MM.1S (cell line): ENCODE results near the gene FAM162A.

ENCODE experiments used
- EZH2 ChIP-seq: fragments of 300-600 bp; sonication (generic); optimal IDR thresholded peaks from 2 replicates; pipeline ENCODE3; 2017; ENCODE audit warnings: low read depth, mild to moderate bottlenecking, antibody characterized with exemption, low read length, mixed read lengths
- EZH2phosphoT487 ChIP-seq: fragments of 300-600 bp; sonication (generic); IDR thresholded peaks from 2 replicates; pipeline ENCODE4 v1.6.1; 2018; ENCODE audit warnings: antibody characterized with exemption, low read length
- TF ChIP-seq, protein P1 (sequence below): fragments of 300-600 bp; sonication (generic); IDR thresholded peaks from 2 replicates; pipeline ENCODE4 v1.5.1; 2016; ENCODE audit warnings: antibody characterized with exemption, low read length, mixed read lengths

DNA sequence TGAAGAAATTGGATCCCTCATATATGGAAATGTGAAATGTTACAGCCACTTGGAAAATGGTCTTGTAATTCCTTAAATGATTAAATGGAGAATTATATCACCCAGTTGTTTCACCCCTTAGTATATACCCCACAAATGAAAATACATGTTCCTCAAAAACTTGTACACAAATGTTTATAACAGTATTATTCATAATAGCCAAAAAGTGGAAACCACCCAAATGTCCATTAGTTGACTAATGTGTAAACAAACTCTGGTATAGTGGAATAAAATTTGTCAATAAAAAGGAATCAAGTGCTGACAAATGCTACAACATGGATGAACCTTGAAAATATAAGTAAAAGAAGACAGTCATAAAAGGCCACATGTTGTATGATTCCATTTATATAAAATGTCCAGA lies 12.5 kb downstream of the FAM162A start:
- TF ChIP-seq, protein P1, sequence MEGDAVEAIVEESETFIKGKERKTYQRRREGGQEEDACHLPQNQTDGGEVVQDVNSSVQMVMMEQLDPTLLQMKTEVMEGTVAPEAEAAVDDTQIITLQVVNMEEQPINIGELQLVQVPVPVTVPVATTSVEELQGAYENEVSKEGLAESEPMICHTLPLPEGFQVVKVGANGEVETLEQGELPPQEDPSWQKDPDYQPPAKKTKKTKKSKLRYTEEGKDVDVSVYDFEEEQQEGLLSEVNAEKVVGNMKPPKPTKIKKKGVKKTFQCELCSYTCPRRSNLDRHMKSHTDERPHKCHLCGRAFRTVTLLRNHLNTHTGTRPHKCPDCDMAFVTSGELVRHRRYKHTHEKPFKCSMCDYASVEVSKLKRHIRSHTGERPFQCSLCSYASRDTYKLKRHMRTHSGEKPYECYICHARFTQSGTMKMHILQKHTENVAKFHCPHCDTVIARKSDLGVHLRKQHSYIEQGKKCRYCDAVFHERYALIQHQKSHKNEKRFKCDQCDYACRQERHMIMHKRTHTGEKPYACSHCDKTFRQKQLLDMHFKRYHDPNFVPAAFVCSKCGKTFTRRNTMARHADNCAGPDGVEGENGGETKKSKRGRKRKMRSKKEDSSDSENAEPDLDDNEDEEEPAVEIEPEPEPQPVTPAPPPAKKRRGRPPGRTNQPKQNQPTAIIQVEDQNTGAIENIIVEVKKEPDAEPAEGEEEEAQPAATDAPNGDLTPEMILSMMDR = no peak
- no peak for TF ChIP-seq EZH2
- no peak for TF ChIP-seq EZH2phosphoT487
